IPS-11a (cell line): ENCODE measurements around the gene RAB6B.
"Not testable (repeated sequence)": the region's sequence is repeated elsewhere in the genome, so short reads cannot be mapped to it uniquely, and the experiment has no call there.

Experiments
- H3K4me3 ChIP-seq: one replicate; pipeline ENCODE4 v1.5.1; 2013; ENCODE audit warnings: low read depth, low read length, control low read depth

RAB6B gene

GRCh38 chr3:133820889-133821675 is 74.6 kb downstream of the RAB6B start:
- no peak overlapping the region for H3K4me3 ChIP-seq

GRCh38 chr3:133820129-133820528 is 75.6 kb downstream of the RAB6B start:
- H3K4me3 ChIP-seq: no peak overlapping the region

GRCh38 chr3:133815386-133815785 is 80.3 kb downstream of the RAB6B start:
- no peak overlapping the region for H3K4me3 ChIP-seq

GRCh38 chr3:133812872-133813271 is 82.8 kb downstream of the RAB6B start:
- H3K4me3 ChIP-seq: no peak overlapping the region

GRCh38 chr3:133805702-133806475 is 89.8 kb downstream of the RAB6B start, which contains the start of gene SRPRB:
TSS of gene SRPRB (plus strand) at chr3:133805815. CDS start at chr3:133805849, 34 bp downstream.
- peak within 1 kb of the TSS; percentile 96 for H3K4me3 ChIP-seq

GRCh38 chr3:133805384-133805701 is 90.3 kb downstream of the RAB6B start:
- peak overlapping the region; percentile 96 for H3K4me3 ChIP-seq

- peak overlapping the region; percentile 96 for H3K4me3 ChIP-seq
These were observed 90.8 kb downstream of the RAB6B start for GRCh38 chr3:133804896-133805295.

- no peak overlapping the region for H3K4me3 ChIP-seq
These were observed 92.2 kb downstream of the RAB6B start for GRCh38 chr3:133803469-133803868.

- no peak overlapping the region for H3K4me3 ChIP-seq
These were observed 95.7 kb downstream of the RAB6B start for GRCh38 chr3:133799794-133800585.

GRCh38 chr3:133797396-133798105 is 98.1 kb downstream of the RAB6B start:
- H3K4me3 ChIP-seq: no peak overlapping the region

GRCh38 chr3:133792171-133792763 is 103.4 kb downstream of the RAB6B start:
- H3K4me3 ChIP-seq: no peak overlapping the region

GRCh38 chr3:133788024-133788423 is 107.7 kb downstream of the RAB6B start:
- H3K4me3 ChIP-seq: no peak overlapping the region

GRCh38 chr3:133783762-133784161 is 111.9 kb downstream of the RAB6B start:
- H3K4me3 ChIP-seq: no peak overlapping the region

- no peak overlapping the region for H3K4me3 ChIP-seq
These were observed 113.2 kb downstream of the RAB6B start for GRCh38 chr3:133782454-133782853.

- no peak overlapping the region for H3K4me3 ChIP-seq
These were observed 114.1 kb downstream of the RAB6B start for GRCh38 chr3:133781570-133781969.

GRCh38 chr3:133780756-133781155 is 114.9 kb downstream of the RAB6B start:
- not testable (repeated sequence) for H3K4me3 ChIP-seq

- no peak overlapping the region for H3K4me3 ChIP-seq
These were observed 116.0 kb downstream of the RAB6B start for GRCh38 chr3:133779626-133780203.

- H3K4me3 ChIP-seq: no peak overlapping the region
These were observed 117.7 kb downstream of the RAB6B start for GRCh38 chr3:133777807-133778568.

GRCh38 chr3:133776794-133777438 is 118.8 kb downstream of the RAB6B start:
- no peak overlapping the region for H3K4me3 ChIP-seq
